HepG2 (cell line): Measurements from ENCODE around the gene DTD2. TPM values are rescaled to one million over a fixed set of nuclear protein-coding genes. Genes with fewer than 3 reads are reported as not detected.
A peak's percentile ranks its signal among the peaks of the same experiment; 100 is the strongest.

ENCODE experiments used
- ATAC-seq: fragments of 200-7000 bp; cut with Tn5 transposase; 3 replicates; pipeline ENCODE4 v1.9.1; 2020; ENCODE audit warnings: mild to moderate bottlenecking, moderate library complexity
- BruUV-seq: library from RNA; stranded (reverse); fragments of 400-500 nt; replicated peaks from 2 replicates; lab custom pipeline; 2021; lab: Mats Ljungman, UMichigan
- CTCF ChIA-PET: fragments of 300-600 bp; formaldehyde crosslinking; extraction: SDS; loops from one replicate; lab custom pipeline; 2021; ENCODE audit warnings: low total read pairs, inconsistent platforms, low intra/inter-chr PET ratio; lab: Yijun Ruan, JAX
- POLR2A ChIA-PET: fragments of 350-600 bp; sonication (Branson Sonifier 250); formaldehyde crosslinking; loops from one replicate; lab custom pipeline; 2020; ENCODE audit warnings: antibody characterized with exemption, inconsistent platforms; lab: Yijun Ruan, JAX
- DNase-seq: peaks from one replicate; pipeline ENCODE4 v3.0.0-alpha.2; 2015; ENCODE audit warnings: low spot score
- FAIRE-seq: peaks from 3 replicates; lab custom pipeline; 2011; peaks lifted over from hg19 to GRCh38; lab: Jason Lieb, UNC
- H2AFZ ChIP-seq: one replicate; pipeline ENCODE4 v1.6.1; 2011; ENCODE audit warnings: low read length, inconsistent platforms
- H3K27ac ChIP-seq: fragments of 300-600 bp; 3 replicates; pipeline ENCODE4 v1.8.0; 2011; ENCODE audit warnings: mixed run types, mild to moderate bottlenecking, mixed read lengths, low read length, inconsistent platforms; ENCODE audit not compliant: insufficient read depth; ENCODE audit errors: extremely low read length
- H3K27me3 ChIP-seq, 2 experiments: fragments of 200-600 bp in 1 of 2; 2 replicates in 1 of 2; 3 replicates in 1 of 2; pipeline versions ENCODE4 v1.6.0 to v1.8.0; 2011; ENCODE audit warnings: low read length in 2 of 2, mild to moderate bottlenecking in 2 of 2, moderate library complexity in 2 of 2, inconsistent platforms in 1 of 2; ENCODE audit not compliant: insufficient read depth in 2 of 2, control insufficient read depth in 1 of 2
- H3K36me3 ChIP-seq, 2 experiments: fragments of 200-600 bp in 1 of 2; replicated peaks in 1 of 2; 2 replicates in 1 of 2; 3 replicates in 1 of 2; pipeline versions ENCODE4 v1.5.1 to v1.8.0; 2011; ENCODE audit warnings: low read length in 2 of 2, inconsistent platforms in 1 of 2; ENCODE audit not compliant: insufficient read depth in 2 of 2, control insufficient read depth in 1 of 2
- H3K4me1 ChIP-seq: 2 replicates; pipeline ENCODE4 v1.5.1; 2012; ENCODE audit warnings: low read length, inconsistent platforms; ENCODE audit not compliant: insufficient read depth
- H3K4me2 ChIP-seq: 2 replicates; pipeline ENCODE4 v1.6.0; 2011; ENCODE audit warnings: low read depth, low read length, inconsistent platforms
- H3K4me3 ChIP-seq, 3 experiments: fragments of 200-600 bp in 1 of 3; sonication (generic), shearing (Covaris generic) in 1 of 3; replicated peaks in 1 of 3; 2 replicates each; pipeline ENCODE4 v1.5.1; 2011 to 2016; ENCODE audit warnings: low read length in 3 of 3, inconsistent platforms in 2 of 3, low read depth in 2 of 3, mild to moderate bottlenecking in 2 of 3, control low read depth in 1 of 3, mixed read lengths in 1 of 3; ENCODE audit not compliant: insufficient read depth in 1 of 3
- H3K79me2 ChIP-seq: one replicate; pipeline ENCODE4 v1.6.1; 2011; ENCODE audit warnings: low read length, inconsistent platforms; ENCODE audit not compliant: insufficient read depth
- H3K9ac ChIP-seq: 2 replicates; pipeline ENCODE4 v1.6.0; 2011; ENCODE audit warnings: mild to moderate bottlenecking, low read depth, low read length, inconsistent platforms; ENCODE audit not compliant: insufficient read depth
- H3K9me3 ChIP-seq: 2 replicates; pipeline ENCODE4 v1.5.1; 2012; ENCODE audit warnings: mild to moderate bottlenecking, low read length
- H4K20me1 ChIP-seq: 2 replicates; pipeline ENCODE4 v1.6.0; 2011; ENCODE audit warnings: inconsistent platforms, mild to moderate bottlenecking, low read length, moderate library complexity; ENCODE audit not compliant: insufficient read depth
- MAFF ChIP-seq: IDR thresholded peaks from 2 replicates; pipeline ENCODE4 v1.6.1; 2011; ENCODE audit warnings: low read depth, low read length, improper control_type of control experiment
- MAFK ChIP-seq, 2 experiments: IDR thresholded peaks in 1 of 2; conservative IDR thresholded peaks in 1 of 2; 2 replicates each; pipeline ENCODE4 v1.6.1; 2011; ENCODE audit warnings: improper control_type of control experiment in 2 of 2, low read length in 2 of 2
- ZNF232 ChIP-seq: sonication (generic); formaldehyde crosslinking; IDR thresholded peaks from 2 replicates; pipeline ENCODE4 v1.4.0; 2020; ENCODE audit warnings: missing genetic modification reagents, borderline replicate concordance
- in situ Hi-C: cut with HindIII; loops from 2 replicates; pipeline ENCODE4 v1.10.0; 2017; ENCODE audit warnings: low pct_unique_long_range_greater_than_20kb; ENCODE audit not compliant: extremely low pct_ligation_motif_present
- intact Hi-C: fragments of 100-400 bp; cut with micrococcal nuclease; formaldehyde crosslinking; loops from one replicate; pipeline ENCODE4 v1.10.0; 2022; ENCODE audit not compliant: unreplicated experiment
- polyA plus RNA-seq, 8 experiments: library from polyadenylated mRNA; depleted of rRNA in 3 of 8; stranded (reverse) in 7 of 8; unstranded in 1 of 8; fragments of >200 nt; fragmentation: Illumina TruSeq in 4 of 8; extraction: Trizol in 4 of 8; gene quantifications; 2 replicates each; pipeline versions ENCODE4 v1.2.1 to v1.2.3, GENCODE V29; 2011 to 2016; ENCODE audit warnings: low read depth in 4 of 8, missing spikeins in 1 of 8, mixed read lengths in 1 of 8; ENCODE audit not compliant: insufficient read depth in 1 of 8
- total RNA-seq, 5 experiments: library from RNA; depleted of rRNA; stranded (reverse); fragments of >200 nt; fragmentation: Illumina TruSeq; extraction: Trizol; gene quantifications; 2 replicates each; pipeline ENCODE4 v1.2.3, GENCODE V29; 2016; ENCODE audit warnings: low read depth in 1 of 5
- TF ChIP-seq, protein P1 (sequence below): sonication (generic); formaldehyde crosslinking; IDR thresholded peaks from 2 replicates; pipeline ENCODE4 v1.4.0; 2020; ENCODE audit warnings: missing genetic modification reagents

The DTD2 gene
- total and polyA plus RNA-seq, 2 of the 13 experiments (the other 11 are each of a cell fraction or from before 2014, with no cell fraction given): 22.3 to 49.8 TPM

DNA sequence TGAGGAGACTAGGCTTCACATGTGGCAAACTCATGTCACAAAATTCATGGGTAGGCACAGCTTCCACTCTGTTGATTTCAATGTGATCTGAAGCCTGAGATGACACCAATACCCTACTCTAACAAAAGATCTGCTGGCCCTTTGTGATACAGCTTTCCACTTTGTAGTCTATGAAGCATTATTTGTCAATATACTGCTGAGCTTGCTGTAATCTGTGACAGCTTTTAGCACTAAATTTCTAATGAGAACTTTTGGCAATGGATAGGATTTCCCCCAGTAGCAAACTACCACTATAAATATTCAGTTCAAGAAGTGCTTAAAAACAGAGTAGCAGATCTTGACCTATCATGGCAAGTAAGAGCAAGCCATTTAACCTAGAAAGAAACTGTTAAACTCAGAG is 31.4 kb downstream of the DTD2 start:
- Histone ChIP-seq H3K9me3 (no peaks in the 10 kb centered on the region), H3K79me2 (no peaks in the 10 kb centered on the region), H2AFZ (no peak overlapping the region), H3K27me3 (no peaks in the 10 kb centered on the region; a peak in 1 of 5 replicates), H3K4me3 (no peak overlapping the region), H3K27ac (no peak overlapping the region), H3K9ac (no peak overlapping the region), H3K4me1 (peaks cover 14% of the 10 kb centered on the region)
- in situ Hi-C loops: no loop called here
- DNase-seq (no peak), ATAC-seq (no peak), FAIRE-seq (no peak)
- BruUV-seq: no TSS peak
- intact Hi-C loops: no loop called here
- TF ChIP-seq MAFK (conservative IDR thresholded peaks at IDR 0.05 in 1 of 2, IDR thresholded peaks at IDR 0.05 in 1 of 2; ENCODE audit: low read length in 2 of 2) (peak; percentile 91 to 94), ZNF232 (CRISPR knock-in tag) (no peak), MAFF (peak; percentile 93)
- TF ChIP-seq, protein P1, sequence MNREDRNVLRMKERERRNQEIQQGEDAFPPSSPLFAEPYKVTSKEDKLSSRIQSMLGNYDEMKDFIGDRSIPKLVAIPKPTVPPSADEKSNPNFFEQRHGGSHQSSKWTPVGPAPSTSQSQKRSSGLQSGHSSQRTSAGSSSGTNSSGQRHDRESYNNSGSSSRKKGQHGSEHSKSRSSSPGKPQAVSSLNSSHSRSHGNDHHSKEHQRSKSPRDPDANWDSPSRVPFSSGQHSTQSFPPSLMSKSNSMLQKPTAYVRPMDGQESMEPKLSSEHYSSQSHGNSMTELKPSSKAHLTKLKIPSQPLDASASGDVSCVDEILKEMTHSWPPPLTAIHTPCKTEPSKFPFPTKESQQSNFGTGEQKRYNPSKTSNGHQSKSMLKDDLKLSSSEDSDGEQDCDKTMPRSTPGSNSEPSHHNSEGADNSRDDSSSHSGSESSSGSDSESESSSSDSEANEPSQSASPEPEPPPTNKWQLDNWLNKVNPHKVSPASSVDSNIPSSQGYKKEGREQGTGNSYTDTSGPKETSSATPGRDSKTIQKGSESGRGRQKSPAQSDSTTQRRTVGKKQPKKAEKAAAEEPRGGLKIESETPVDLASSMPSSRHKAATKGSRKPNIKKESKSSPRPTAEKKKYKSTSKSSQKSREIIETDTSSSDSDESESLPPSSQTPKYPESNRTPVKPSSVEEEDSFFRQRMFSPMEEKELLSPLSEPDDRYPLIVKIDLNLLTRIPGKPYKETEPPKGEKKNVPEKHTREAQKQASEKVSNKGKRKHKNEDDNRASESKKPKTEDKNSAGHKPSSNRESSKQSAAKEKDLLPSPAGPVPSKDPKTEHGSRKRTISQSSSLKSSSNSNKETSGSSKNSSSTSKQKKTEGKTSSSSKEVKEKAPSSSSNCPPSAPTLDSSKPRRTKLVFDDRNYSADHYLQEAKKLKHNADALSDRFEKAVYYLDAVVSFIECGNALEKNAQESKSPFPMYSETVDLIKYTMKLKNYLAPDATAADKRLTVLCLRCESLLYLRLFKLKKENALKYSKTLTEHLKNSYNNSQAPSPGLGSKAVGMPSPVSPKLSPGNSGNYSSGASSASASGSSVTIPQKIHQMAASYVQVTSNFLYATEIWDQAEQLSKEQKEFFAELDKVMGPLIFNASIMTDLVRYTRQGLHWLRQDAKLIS (CRISPR knock-in tag): no peak
- TF ChIP-seq, all 625 proteins: peak for 2
- no peak overlapping the region for H3K4me2 ChIP-seq
- H3K36me3 ChIP-seq: no peaks in the 10 kb centered on the region
- POLR2A ChIA-PET: interaction anchor here (1.0 to 3.2 kb wide), 2 partner anchors 26 to 31 kb away, joined by 3 to 17 read pairs; partner anchors contain the start of gene DTD2
- CTCF ChIA-PET: no interaction called here
- H4K20me1 ChIP-seq: no peaks in the 10 kb centered on the region
